A549 (cell line): ENCODE measurements around the gene SRC.

Source experiments
- EP300 ChIP-seq, 2 experiments: fragments of >200 bp; sonication (Bioruptor Twin); formaldehyde crosslinking; IDR thresholded peaks; 2 replicates in 1 of 2; 3 replicates in 1 of 2; pipeline ENCODE4 v1.6.1; 2016 to 2017
- ESRRA ChIP-seq: fragments of 150-350 bp; IDR thresholded peaks from 2 replicates; pipeline ENCODE4 v1.6.1; 2014; ENCODE audit warnings: mild to moderate bottlenecking, low read length, borderline replicate concordance
- MYC ChIP-seq: IDR thresholded peaks from 2 replicates; pipeline ENCODE4 v1.6.1; 2012; ENCODE audit warnings: mild to moderate bottlenecking, inconsistent platforms, low read length, improper control_type of control experiment, borderline replicate concordance
- POLR2A ChIP-seq: IDR thresholded peaks from 2 replicates; pipeline ENCODE4 v1.6.1; 2012; ENCODE audit warnings: mild to moderate bottlenecking, low read length
- SMC3 ChIP-seq: fragments of >200 bp; sonication (Bioruptor Twin); formaldehyde crosslinking; IDR thresholded peaks from 3 replicates; pipeline ENCODE4 v1.6.1; 2018; ENCODE audit warnings: inconsistent platforms
- TF ChIP-seq, protein P1 (sequence below): fragments of >200 bp; sonication (Bioruptor Twin); formaldehyde crosslinking; IDR thresholded peaks from 3 replicates; pipeline ENCODE4 v1.5.1; 2016

DNA sequence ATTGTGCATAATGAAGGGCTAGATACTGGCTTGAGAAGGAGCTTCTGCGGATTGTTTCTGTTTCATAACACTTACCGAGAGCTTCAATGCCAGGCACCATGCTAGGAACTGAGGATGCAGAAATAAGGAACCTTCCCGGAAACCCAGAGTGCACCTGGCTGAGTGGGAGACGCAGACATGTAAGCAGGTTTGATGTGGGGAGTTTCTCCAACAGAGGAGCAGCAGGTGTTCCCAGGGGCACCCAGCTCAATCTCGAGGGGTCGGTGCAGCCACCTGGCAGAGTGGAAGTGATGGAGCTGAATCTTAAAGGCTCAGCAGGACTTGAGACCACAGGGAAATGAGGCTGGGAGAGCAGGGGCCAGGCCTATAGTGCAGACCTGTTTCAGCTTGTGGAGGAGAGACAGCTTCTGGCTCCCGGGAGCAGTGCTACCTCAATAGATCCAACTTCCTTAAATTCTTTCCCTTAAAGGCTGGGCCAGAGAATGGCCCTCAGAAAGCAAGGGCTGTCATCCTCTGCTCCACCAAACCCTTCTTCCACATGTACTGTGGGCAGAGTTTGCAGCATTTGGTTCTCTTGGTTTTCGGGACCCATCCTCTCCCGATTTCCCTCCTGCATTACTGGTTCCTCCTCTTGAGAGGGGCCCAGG is 27.8 kb upstream of the SRC start:
- TF ChIP-seq, protein P1, sequence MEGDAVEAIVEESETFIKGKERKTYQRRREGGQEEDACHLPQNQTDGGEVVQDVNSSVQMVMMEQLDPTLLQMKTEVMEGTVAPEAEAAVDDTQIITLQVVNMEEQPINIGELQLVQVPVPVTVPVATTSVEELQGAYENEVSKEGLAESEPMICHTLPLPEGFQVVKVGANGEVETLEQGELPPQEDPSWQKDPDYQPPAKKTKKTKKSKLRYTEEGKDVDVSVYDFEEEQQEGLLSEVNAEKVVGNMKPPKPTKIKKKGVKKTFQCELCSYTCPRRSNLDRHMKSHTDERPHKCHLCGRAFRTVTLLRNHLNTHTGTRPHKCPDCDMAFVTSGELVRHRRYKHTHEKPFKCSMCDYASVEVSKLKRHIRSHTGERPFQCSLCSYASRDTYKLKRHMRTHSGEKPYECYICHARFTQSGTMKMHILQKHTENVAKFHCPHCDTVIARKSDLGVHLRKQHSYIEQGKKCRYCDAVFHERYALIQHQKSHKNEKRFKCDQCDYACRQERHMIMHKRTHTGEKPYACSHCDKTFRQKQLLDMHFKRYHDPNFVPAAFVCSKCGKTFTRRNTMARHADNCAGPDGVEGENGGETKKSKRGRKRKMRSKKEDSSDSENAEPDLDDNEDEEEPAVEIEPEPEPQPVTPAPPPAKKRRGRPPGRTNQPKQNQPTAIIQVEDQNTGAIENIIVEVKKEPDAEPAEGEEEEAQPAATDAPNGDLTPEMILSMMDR, result no peak
- TF ChIP-seq EP300 (IDR thresholded peaks at IDR 0.05) (no peak), POLR2A (no peak), MYC (no peak), SMC3 (no peak), ESRRA (no peak)
